CD4-positive, alpha-beta T cell treated with Interleukin-4 for 4 hours (primary cell): ENCODE data around the gene TRMT112.

Experiments used
- DNase-seq: peaks from one replicate; pipeline ENCODE4 v3.0.0-alpha.2; 2020

Gene TRMT112

DNA sequence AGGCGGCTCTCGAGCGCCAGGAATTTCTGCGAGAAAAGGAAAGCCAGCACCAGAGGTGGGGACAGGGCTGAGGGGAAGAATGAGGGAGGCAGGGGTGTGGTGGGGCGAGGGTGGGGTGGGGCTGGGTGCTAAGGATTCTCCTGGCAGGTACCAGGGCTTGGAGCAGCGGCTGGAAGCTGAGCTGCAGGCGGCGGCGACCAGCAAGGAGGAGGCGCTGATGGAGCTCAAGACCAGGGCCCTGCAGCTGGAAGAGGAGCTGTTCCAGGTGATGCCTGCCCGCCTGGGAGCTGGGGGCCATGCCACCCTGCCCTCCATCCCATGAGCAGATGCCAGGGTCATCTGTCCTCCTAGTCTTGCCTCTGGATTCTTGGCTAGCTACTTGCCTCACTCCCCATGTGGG lies 32.0 kb upstream of the TRMT112 start:
- DNase-seq: no peak

GRCh38 chr11:64349025-64349387 lies 31.6 kb upstream of the TRMT112 start:
- no peak for DNase-seq

DNA sequence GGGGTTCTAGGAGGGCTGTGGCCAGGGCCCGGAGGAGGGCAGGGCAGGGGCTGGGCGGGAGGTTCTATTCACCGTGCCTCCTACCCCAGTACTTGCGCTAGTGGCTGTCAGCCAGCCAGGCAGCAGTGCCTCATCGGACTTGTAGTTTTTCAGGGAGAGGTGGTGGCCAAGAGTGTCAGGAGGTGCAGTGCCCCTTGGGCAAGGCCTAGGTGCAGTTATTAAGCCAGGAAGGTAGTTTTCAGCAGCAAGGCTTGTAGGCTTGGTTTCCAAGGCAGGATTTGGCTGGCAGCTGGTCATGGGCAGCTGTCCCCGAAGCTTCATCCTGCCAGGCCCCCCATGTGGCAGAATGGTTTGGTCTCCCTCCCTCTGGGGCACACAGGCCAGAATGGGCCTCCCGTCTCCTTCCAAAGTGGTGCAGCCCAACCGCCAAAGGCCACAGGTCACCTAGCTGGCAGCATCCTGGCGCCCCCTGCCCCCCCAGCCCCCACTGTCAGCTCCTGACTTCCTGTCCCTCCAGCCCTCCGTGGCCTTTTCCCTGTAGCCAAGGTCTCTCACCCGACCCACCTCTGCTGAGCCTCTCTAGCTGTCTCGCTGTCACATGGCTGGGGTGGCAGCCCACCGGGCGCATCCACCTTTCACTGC lies 31.1 kb upstream of the TRMT112 start:
- no peak for DNase-seq

DNA sequence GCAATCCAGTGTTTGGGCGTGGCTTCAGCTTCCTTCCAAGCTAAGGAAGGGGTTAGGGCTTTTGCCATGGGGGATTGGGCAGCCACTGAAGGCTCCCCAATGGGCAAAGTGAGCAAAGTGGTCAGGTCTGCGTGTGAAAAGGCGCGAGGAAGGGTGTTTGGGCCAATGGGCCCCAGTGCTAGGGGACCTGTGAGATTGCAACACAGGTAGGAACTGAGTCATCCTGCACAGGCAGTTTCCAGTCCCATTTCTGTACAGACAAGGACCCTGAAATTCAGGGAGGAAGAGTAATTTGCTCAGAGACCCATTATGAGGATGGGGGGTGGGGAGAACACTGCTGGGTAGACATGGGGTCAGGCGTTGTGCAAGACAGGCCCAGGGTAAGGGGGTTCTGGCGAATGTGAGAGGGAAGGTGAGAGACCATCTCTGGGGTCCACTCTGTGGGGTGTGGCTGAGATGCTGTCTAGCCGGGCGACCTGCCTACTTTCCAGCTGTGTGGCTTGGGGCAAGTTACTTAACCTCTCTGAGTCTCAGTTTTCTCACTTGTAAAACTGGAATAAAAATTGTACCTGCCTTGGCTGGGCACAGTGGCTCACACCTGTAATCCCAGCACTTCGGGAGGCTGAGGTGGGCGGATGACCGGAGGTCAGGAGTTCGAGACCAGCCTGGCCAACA lies 30.0 kb upstream of the TRMT112 start:
- DNase-seq: no peak

DNA sequence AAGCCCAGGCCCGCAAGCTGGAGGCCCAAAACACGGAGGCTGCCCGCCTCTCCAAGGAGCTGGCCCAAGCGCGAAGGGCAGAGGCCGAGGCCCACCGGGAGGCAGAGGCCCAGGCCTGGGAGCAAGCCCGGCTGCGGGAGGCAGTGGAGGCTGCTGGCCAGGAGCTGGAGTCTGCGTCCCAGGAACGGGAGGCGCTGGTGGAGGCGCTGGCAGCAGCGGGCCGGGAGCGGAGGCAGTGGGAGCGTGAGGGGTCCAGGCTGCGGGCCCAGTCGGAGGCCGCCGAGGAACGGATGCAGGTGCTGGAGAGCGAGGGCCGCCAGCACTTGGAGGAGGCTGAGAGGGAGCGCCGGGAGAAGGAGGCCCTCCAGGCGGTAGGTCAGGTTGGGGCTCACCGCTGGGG lies 27.4 kb upstream of the TRMT112 start:
- DNase-seq: no peak

GRCh38 chr11:64343767-64344559 lies 26.6 kb upstream of the TRMT112 start:
- DNase-seq: no peak

GRCh38 chr11:64342869-64343745 lies 25.7 kb upstream of the TRMT112 start:
- DNase-seq: no peak

DNA sequence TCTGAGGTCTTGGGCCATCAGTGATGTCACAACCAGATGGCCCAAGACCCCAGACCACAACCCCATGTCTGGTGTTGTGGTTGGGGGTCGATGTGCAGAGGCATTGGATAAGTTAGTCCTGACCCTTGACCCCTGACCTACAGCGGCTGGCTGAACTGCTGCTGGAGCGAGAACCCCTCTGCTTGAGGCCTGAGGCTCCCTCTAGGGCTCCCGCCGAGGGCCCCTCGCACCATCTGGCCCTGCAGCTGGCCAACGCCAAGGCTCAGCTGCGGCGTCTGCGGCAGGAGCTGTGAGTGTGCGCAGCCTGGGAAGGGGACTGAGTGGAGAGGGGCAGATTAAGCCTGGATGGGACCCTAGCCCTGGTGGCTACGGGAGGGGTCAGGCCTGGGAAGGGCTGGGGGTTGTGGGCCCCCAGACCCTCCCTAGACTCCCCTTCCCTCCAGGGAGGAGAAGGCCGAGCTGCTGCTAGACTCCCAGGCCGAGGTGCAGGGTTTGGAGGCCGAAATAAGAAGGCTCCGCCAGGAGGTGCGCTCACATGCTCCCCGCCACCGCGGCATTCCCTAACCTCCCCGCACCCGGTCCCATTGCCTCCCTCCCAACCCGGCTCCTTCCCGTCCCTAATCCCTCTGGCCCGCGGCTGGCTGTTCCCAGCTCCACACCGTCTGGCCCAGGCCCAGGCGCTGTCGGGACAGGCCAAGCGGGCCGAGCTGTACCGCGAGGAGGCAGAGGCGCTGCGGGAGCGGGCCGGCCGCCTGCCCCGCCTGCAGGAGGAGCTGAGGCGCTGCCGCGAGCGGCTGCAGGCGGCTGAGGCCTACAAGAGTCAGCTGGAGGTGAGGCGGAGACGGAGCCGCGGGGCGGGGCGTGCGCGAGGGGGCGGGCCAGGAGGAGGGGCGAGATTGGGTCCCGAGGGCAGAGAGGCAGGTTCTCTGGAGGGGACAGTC lies 24.8 kb upstream of the TRMT112 start:
- peak; percentile 85 for DNase-seq

GRCh38 chr11:64341429-64341828 lies 24.1 kb upstream of the TRMT112 start:
- no peak for DNase-seq

DNA sequence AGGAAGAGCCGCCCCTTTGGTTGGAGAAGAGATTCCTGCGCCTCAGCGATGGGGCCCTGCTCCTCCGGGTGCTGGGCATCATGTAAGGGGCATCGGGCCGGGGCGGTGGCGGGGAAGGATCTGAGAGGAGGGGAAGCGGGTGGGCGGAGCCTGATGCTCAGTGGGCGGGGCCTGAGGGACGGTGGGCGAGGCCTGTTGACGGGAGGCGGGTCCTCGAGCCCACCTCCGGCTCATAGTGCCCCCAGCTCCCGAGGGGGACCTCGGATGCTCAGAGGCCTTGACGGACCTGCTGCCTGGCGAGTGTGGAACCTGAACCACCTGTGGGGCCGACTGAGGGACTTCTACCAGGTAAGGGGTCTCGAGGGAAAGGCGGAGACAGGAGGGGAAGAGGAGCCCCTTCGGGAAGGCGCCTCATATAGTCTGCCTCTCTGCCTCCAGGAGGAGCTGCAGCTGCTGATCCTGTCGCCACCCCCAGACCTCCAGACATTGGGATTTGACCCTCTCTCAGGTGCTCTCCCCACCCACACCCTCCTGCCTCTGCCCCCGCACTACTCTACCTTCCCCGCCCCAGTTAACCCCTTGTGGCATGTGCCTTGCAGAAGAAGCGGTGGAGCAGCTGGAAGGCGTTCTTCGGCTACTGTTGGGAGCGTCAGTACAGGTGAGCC lies 23.4 kb upstream of the TRMT112 start:
- peak; percentile 54 for DNase-seq

DNA sequence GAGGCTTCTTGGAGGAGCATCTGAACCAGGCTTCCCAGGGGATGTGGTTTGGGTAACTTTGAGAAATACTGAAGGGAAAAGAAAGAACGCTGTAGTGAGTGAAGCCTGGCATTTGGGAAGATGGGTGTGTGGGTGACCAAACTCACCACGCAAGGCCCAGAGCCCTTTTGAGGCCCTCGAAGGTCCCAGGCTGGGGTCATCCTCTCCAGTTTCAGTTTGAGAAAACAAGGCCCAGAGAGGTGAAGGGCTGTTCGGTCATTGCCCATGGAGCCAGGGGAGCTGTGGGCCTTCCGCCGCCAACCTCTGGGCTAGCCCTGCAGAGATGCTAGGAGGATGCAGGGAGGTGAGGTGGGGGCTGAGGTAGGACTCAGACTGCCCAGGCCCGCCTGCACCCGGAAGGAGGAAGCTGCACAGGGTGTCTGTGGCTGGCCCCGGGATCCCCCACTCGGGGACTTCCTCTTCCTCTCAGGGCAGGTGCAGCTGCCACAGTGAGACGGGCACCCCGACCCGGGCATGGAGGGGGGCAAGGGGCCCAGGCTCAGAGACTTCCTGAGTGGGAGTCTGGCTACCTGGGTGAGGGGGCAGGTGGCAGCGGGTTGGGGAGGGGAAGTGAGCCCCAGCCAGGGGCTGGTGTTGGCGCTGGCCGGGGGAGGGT lies 22.5 kb upstream of the TRMT112 start, which contains the start of gene CCDC88B:
TSS of gene CCDC88B (plus strand) at position 451 of the 655 bp plus-strand sequence. CDS start at position 514, 63 bp downstream.
- peak; percentile 87 for DNase-seq

- no peak for DNase-seq
These were observed 21.9 kb upstream of the TRMT112 start for GRCh38 chr11:64339286-64339685.

DNA sequence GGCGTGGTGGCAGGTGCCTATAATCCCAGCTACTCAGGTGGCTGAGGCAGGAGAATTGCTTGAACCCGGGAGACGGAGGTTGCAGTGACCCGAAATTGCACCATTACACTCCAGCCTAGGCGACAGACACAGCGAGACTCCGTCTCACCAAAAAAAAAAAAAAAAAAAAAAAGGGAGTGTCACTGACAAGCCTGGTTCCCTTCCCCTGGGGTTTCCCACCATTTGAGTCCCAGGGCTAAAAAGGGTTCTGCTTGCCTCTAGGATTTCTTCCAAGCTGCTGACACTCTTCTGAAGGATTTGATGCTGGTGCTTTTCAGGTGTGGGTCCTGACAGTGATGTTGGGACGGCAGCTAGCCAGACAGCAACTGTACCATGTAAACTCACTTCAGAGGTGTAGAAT lies 21.4 kb upstream of the TRMT112 start:
- no peak for DNase-seq

GRCh38 chr11:64337538-64338249 lies 20.3 kb upstream of the TRMT112 start:
- no peak for DNase-seq

- no peak for DNase-seq
These were observed 17.7 kb upstream of the TRMT112 start for GRCh38 chr11:64334764-64335735.

- DNase-seq: no peak
These were observed 16.2 kb upstream of the TRMT112 start for GRCh38 chr11:64333556-64333955.

DNA sequence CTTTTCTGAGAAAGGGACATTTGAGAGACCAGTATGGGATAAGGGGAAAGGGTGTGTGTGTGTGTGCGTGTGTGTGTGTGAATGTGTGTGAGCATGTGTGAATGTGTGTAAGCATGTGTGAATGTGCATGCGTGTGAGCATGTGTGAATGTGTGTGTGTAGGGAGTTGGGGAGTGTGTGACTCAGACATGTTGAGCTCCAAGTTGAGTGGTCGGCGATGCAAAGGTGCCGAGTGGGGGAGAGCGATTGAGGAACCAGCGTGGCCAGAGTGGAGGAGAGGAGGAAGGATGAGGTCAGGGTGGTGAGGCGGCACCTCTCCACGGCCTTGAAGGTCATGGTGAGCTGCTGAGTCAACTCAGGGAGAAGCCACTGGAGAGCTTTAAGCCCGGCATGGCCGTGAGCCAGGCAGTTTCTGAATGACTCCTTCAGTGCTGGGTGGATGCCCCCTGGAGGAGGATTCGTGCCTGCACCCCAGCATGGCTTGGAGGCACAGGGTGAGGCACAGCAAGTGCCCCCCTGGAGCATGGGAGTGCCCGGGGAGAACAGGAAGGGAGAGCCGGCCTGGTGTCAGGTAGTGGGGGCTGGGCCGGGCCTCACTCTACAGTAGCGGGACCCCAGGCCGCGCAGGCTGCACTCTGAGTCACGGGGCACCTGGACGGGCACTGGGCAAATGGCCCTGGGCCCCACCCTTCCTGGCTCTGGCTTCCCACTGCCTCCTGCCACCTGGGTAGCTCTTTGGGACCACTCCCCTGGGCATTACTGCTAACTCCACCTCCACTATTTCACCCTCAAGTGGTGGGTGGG lies 14.4 kb upstream of the TRMT112 start:
- DNase-seq: peak; percentile 82

GRCh38 chr11:64330888-64331287 lies 13.5 kb upstream of the TRMT112 start:
- DNase-seq: no peak
